Muscle layer of duodenum (tissue), 2 donors: ENCODE measurements around the gene C10orf71.

Source experiments
- H3K27ac ChIP-seq: one replicate; pipeline ENCODE4 v1.7.0; 2013; ENCODE audit warnings: mild to moderate bottlenecking, low read length
- H3K27me3 ChIP-seq: one replicate; pipeline ENCODE4 v1.7.0; 2013; ENCODE audit warnings: low read depth, mild to moderate bottlenecking, control low read depth, low read length
- H3K36me3 ChIP-seq, 2 donors: one replicate each; pipeline ENCODE4 v1.7.0; 2013; ENCODE audit warnings: low read length in 2 of 2, control low read depth in 1 of 2, mild to moderate bottlenecking in 1 of 2; ENCODE audit not compliant: insufficient read depth in 2 of 2, control insufficient read depth in 1 of 2
- H3K4me1 ChIP-seq, 2 donors: one replicate each; pipeline ENCODE4 v1.7.0; 2013; ENCODE audit warnings: low read length in 2 of 2, mild to moderate bottlenecking in 2 of 2, control low read depth in 1 of 2, moderate library complexity in 1 of 2; ENCODE audit not compliant: insufficient read depth in 2 of 2, control insufficient read depth in 1 of 2
- H3K4me3 ChIP-seq, 2 donors: one replicate each; pipeline ENCODE4 v1.7.0; 2013; ENCODE audit warnings: low read length in 2 of 2, low read depth in 1 of 2, mild to moderate bottlenecking in 1 of 2
- H3K9me3 ChIP-seq, 2 donors: one replicate each; pipeline ENCODE4 v1.7.0; 2013; ENCODE audit warnings: low read length in 2 of 2, control low read depth in 1 of 2, mild to moderate bottlenecking in 1 of 2; ENCODE audit not compliant: control insufficient read depth in 1 of 2
- donor health status: healthy.

Gene C10orf71

DNA sequence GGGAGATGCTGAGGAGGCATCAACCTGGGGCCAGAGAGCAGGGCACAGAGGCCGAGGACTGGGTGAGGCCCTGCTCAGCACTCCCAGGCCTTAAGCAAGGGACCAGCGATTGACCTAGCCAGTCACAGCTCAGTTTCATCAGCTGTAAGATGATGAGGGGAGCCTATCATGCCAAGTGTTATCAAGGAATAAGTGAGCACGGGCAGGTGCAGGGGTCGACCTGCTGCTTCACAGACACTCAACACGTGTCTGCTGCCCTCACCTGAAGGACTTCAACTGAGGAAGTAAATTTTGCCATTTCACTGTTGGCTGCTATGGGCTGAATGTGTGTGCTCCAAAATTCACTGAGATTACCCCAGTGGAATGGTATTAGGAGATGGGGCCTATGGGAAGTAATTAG, 9.9 kb downstream of the C10orf71 start:
- Histone ChIP-seq H3K4me1 (no peaks in the 10 kb centered on the region), H3K4me3 (no peak overlapping the region), H3K27ac (no peak overlapping the region)

DNA sequence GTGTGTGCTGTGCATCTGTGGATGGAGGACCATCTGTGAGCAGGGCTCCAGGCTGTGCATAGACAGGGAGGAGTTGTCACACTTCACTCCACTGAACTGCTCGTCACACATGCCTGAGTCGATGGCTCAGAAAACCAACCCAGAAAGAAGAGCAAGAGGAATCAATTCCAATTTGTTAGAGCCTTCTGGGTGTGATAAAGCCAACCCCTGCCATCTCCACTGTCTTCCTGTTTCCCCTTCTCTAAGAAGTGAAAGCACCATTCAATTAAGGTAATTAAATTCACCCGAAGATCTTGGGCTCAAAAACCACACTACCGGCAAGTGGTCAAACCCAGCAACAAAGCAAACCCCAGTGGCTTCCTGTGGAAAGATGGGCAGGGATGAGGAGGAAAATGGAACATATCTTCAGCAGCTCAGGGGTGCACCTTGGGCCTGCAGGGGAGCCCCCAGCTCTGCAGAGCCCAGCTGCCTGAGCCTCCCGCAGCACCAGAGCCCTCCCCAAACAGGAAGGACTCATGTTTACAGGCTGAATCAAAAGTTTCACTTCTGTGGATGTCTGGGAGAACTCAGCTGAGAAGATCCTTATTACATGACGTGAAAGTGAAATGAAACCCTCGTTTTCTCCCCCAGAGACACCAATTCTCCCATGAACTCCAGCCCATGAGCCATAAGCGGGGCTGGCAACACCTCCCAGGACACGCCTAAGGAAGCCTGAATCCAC, 10.9 kb downstream of the C10orf71 start:
- Histone ChIP-seq H3K36me3 (no peaks in the 10 kb centered on the region), H3K27me3 (no peaks in the 10 kb centered on the region), H3K9me3 (no peaks in the 10 kb centered on the region), H3K27ac (no peak overlapping the region), H3K4me1 (no peaks in the 10 kb centered on the region), H3K4me3 (no peak overlapping the region)

More for the DNA sequence above, 9.9 kb downstream of the C10orf71 start:
- Histone ChIP-seq H3K9me3 (no peaks in the 10 kb centered on the region), H3K27me3 (no peaks in the 10 kb centered on the region), H3K36me3 (no peaks in the 10 kb centered on the region)

- Histone ChIP-seq H3K27ac (no peak overlapping the region), H3K9me3 (no peaks in the 10 kb centered on the region), H3K27me3 (no peaks in the 10 kb centered on the region), H3K4me3 (no peak overlapping the region), H3K36me3 (no peaks in the 10 kb centered on the region), H3K4me1 (no peaks in the 10 kb centered on the region)
Measured at GRCh38 chr10:49310460-49310859, 11.5 kb downstream of the C10orf71 start.

GRCh38 chr10:49310901-49311554, 12.1 kb downstream of the C10orf71 start:
- no peaks in the 10 kb centered on the region for H3K36me3 ChIP-seq
- H3K4me3 ChIP-seq: no peak overlapping the region
- no peaks in the 10 kb centered on the region for H3K4me1 ChIP-seq
- H3K27me3 ChIP-seq: no peaks in the 10 kb centered on the region
- no peaks in the 10 kb centered on the region for H3K9me3 ChIP-seq
- H3K27ac ChIP-seq: no peak overlapping the region

DNA sequence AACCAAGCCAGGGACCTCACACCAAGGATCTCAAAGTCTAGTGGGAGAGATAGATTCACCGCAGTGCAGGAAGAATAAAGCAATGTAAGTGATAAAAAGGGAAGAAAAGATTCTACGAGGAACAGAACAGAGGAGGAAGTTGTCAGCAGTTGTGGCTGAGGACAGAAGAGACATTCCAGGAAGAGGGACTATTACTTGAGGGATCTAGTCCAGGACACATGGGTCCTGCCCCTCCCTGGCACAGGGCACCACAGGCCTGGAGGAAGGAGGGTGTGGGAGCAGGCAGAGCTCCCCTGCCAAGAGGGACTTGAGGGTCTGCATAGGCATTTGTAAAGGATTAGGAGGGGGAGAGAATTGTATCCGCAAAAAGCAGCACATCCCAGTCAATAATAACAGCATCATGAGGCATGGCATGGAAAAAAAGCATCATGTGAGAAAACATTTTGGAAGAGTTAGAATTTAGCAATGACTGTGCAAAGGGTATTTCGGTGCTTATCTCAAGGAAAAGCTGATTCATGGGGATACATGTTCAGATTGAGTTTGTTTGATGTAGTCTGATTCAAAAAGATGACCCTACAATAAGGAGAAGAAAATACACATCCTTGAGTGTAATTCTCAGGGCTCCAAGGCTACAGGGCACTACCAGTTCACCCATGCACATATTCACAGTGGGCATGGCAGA, 12.7 kb downstream of the C10orf71 start:
- no peaks in the 10 kb centered on the region for H3K4me1 ChIP-seq
- no peak overlapping the region for H3K4me3 ChIP-seq
- no peaks in the 10 kb centered on the region for H3K27me3 ChIP-seq
- no peaks in the 10 kb centered on the region for H3K9me3 ChIP-seq
- no peak overlapping the region for H3K27ac ChIP-seq
- no peaks in the 10 kb centered on the region for H3K36me3 ChIP-seq

GRCh38 chr10:49312246-49312869, 13.4 kb downstream of the C10orf71 start:
- H3K4me1 ChIP-seq: no peaks in the 10 kb centered on the region
- H3K27me3 ChIP-seq: no peaks in the 10 kb centered on the region
- no peak overlapping the region for H3K27ac ChIP-seq
- no peak overlapping the region for H3K4me3 ChIP-seq
- H3K9me3 ChIP-seq: no peaks in the 10 kb centered on the region
- no peaks in the 10 kb centered on the region for H3K36me3 ChIP-seq

GRCh38 chr10:49313501-49314070, 14.6 kb downstream of the C10orf71 start:
- H3K4me1 ChIP-seq: no peaks in the 10 kb centered on the region
- H3K36me3 ChIP-seq: no peaks in the 10 kb centered on the region
- H3K27me3 ChIP-seq: no peaks in the 10 kb centered on the region
- no peak overlapping the region for H3K4me3 ChIP-seq
- no peaks in the 10 kb centered on the region for H3K9me3 ChIP-seq
- H3K27ac ChIP-seq: no peak overlapping the region

- Histone ChIP-seq H3K27ac (no peak overlapping the region), H3K4me1 (no peaks in the 10 kb centered on the region), H3K36me3 (no peaks in the 10 kb centered on the region), H3K27me3 (no peaks in the 10 kb centered on the region), H3K9me3 (no peaks in the 10 kb centered on the region), H3K4me3 (no peak overlapping the region)
Measured at GRCh38 chr10:49314806-49315205, 15.8 kb downstream of the C10orf71 start.

DNA sequence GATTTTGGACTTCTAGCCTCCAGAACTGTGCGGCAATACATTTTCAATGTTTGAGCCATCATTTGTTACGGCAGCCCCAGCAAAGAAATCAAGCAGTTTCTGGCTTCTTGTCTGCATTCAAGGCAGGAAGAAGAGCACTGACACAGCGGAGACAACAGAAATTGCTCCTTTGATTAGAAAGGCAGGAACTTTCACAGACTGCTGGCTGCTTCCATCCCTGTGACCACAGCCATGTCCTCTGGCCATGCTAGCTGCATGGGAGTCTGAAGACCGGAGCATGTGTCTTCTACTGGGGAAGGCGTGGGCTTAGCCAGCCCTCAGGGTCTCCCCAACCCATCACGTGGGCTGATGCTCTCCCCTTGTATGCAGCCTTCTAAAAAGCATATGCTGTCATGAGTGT, 19.1 kb downstream of the C10orf71 start:
- Histone ChIP-seq H3K4me3 (no peak overlapping the region), H3K9me3 (no peaks in the 10 kb centered on the region), H3K4me1 (no peaks in the 10 kb centered on the region), H3K36me3 (no peaks in the 10 kb centered on the region), H3K27me3 (no peaks in the 10 kb centered on the region), H3K27ac (no peak overlapping the region)

- H3K4me3 ChIP-seq: no peak overlapping the region
- H3K9me3 ChIP-seq: no peaks in the 10 kb centered on the region
- H3K36me3 ChIP-seq: no peaks in the 10 kb centered on the region
- H3K27me3 ChIP-seq: no peaks in the 10 kb centered on the region
- H3K27ac ChIP-seq: no peak overlapping the region
- no peaks in the 10 kb centered on the region for H3K4me1 ChIP-seq
Measured at GRCh38 chr10:49318755-49319154, 19.8 kb downstream of the C10orf71 start.

DNA sequence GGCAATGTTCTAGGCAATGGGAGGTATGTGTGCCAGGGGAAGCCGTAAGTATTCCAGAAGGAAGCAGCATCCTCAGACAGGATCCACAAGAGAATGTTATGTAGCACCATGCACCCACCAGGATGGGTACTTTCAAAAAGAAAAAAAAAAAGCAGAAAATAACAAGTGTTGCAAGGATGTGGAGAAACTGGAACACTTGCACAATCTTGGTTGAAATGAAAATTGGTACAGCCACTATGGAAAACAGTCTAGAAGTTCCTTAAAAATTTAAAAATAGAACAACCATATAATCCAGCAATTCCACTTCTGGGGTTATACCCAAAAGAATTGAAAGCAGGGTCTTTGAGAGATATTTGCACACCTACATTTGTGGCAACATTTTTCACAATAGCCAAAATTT, 20.2 kb downstream of the C10orf71 start:
- Histone ChIP-seq H3K27me3 (no peaks in the 10 kb centered on the region), H3K4me1 (no peaks in the 10 kb centered on the region), H3K36me3 (no peaks in the 10 kb centered on the region), H3K27ac (no peak overlapping the region), H3K4me3 (no peak overlapping the region), H3K9me3 (no peaks in the 10 kb centered on the region)
